Measurements from ENCODE around the gene GKN1. TPM values are rescaled to one million over a fixed set of nuclear protein-coding genes. Genes with fewer than 3 reads are reported as not detected.

Gene GKN1
- total and polyA plus RNA-seq, 4 donors: not detected

- Histone ChIP-seq H3K36me3 (ENCODE audit: control insufficient read depth in 4 of 4, insufficient read depth in 3 of 4, low read depth in 1 of 4, low read length in 3 of 4) (no peaks in the 10 kb centered on the region), H3K9me3 (ENCODE audit: control insufficient read depth in 4 of 4, low read length in 3 of 4) (no peaks in the 10 kb centered on the region), H3K4me3 (ENCODE audit: low read depth in 1 of 3, low read length in 3 of 3) (peak overlapping the region; percentile 22 to 68 (median 61)), H3K27me3 (ENCODE audit: control insufficient read depth in 4 of 4, insufficient read depth in 4 of 4, low read length in 3 of 4) (peaks cover 0 to 21% (median 1%) of the 10 kb centered on the region in 4 donors), H3K27ac (ENCODE audit: low read depth in 1 of 2, low read length in 2 of 2) (no peak overlapping the region), H3K4me1 (ENCODE audit: control insufficient read depth in 4 of 4, insufficient read depth in 4 of 4, low read length in 3 of 4) (peaks cover 2 to 15% (median 10%) of the 10 kb centered on the region in 4 donors), H3K9ac (ENCODE audit: low read depth in 1 of 2, low read length in 2 of 2) (no peak overlapping the region)
- TF ChIP-seq, protein P1, sequence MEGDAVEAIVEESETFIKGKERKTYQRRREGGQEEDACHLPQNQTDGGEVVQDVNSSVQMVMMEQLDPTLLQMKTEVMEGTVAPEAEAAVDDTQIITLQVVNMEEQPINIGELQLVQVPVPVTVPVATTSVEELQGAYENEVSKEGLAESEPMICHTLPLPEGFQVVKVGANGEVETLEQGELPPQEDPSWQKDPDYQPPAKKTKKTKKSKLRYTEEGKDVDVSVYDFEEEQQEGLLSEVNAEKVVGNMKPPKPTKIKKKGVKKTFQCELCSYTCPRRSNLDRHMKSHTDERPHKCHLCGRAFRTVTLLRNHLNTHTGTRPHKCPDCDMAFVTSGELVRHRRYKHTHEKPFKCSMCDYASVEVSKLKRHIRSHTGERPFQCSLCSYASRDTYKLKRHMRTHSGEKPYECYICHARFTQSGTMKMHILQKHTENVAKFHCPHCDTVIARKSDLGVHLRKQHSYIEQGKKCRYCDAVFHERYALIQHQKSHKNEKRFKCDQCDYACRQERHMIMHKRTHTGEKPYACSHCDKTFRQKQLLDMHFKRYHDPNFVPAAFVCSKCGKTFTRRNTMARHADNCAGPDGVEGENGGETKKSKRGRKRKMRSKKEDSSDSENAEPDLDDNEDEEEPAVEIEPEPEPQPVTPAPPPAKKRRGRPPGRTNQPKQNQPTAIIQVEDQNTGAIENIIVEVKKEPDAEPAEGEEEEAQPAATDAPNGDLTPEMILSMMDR (IDR thresholded peaks at IDR 0.05; ENCODE audit: low read depth, low read length, missing input control): peak; percentile 60
- peak; percentile 61 for TF ChIP-seq NR2F2 (IDR thresholded peaks at IDR 0.05)
- peak; percentile 59 to 72 for TF ChIP-seq RAD21 (IDR thresholded peaks at IDR 0.05)
- TF ChIP-seq SP1 (IDR thresholded peaks at IDR 0.05): no peak
- no peak for TF ChIP-seq YY1 (IDR thresholded peaks at IDR 0.05)
- WGBS: 15% methylated on average over 27 of the region's 27 CpGs
- DNase-seq (ENCODE audit: low spot score): peak; percentile 47
Observed at GRCh38 chr2:69012310-69013141, 38.1 kb downstream of the GKN1 start.

GRCh38 chr2:69013142-69013839 is 38.9 kb downstream of the GKN1 start, which contains the start of gene ANTXR1:
ANTXR1 (plus strand) TSS chr2:69013179; CDS start chr2:69013500, 321 bp downstream.
- Histone ChIP-seq H3K4me3 (ENCODE audit: low read depth in 1 of 3, low read length in 3 of 3) (peak within 1 kb of the TSS; percentile 22 to 68 (median 61)), H3K9ac (ENCODE audit: low read depth in 1 of 2, low read length in 2 of 2) (no peak within 1 kb of the TSS), H3K27me3 (ENCODE audit: control insufficient read depth in 4 of 4, insufficient read depth in 4 of 4, low read length in 3 of 4) (peaks cover 0 to 21% (median 1%) of the 10 kb centered on the region in 4 donors), H3K27ac (ENCODE audit: low read depth in 1 of 2, low read length in 2 of 2) (peak within 1 kb of the TSS; percentile 4 to 53), H3K9me3 (ENCODE audit: control insufficient read depth in 4 of 4, low read length in 3 of 4) (no peaks in the 10 kb centered on the region), H3K36me3 (ENCODE audit: control insufficient read depth in 4 of 4, insufficient read depth in 3 of 4, low read depth in 1 of 4, low read length in 3 of 4) (no peaks in the 10 kb centered on the region), H3K4me1 (ENCODE audit: control insufficient read depth in 4 of 4, insufficient read depth in 4 of 4, low read length in 3 of 4) (peaks cover 2 to 15% (median 10%) of the 10 kb centered on the region in 4 donors)
- WGBS: 1% methylated on average over 63 of the region's 63 CpGs
- no peak for TF ChIP-seq HNF4G (IDR thresholded peaks at IDR 0.05)
- no peak for TF ChIP-seq TAF1 (conservative IDR thresholded peaks at IDR 0.05)
- peak; percentile 59 to 75 for TF ChIP-seq GABPA (IDR thresholded peaks at IDR 0.05 in 1 of 2, conservative IDR thresholded peaks at IDR 0.05 in 1 of 2)
- TF ChIP-seq FOXA1 (IDR thresholded peaks at IDR 0.05): no peak
- TF ChIP-seq SP1 (IDR thresholded peaks at IDR 0.05): no peak
- TF ChIP-seq NR2F2 (IDR thresholded peaks at IDR 0.05): no peak
- no peak for DNase-seq (ENCODE audit: low spot score)

- peaks cover 0 to 21% (median 1%) of the 10 kb centered on the region in 4 donors for H3K27me3 ChIP-seq (ENCODE audit: control insufficient read depth in 4 of 4, insufficient read depth in 4 of 4, low read length in 3 of 4)
- peaks cover 2 to 15% (median 10%) of the 10 kb centered on the region in 4 donors for H3K4me1 ChIP-seq (ENCODE audit: control insufficient read depth in 4 of 4, insufficient read depth in 4 of 4, low read length in 3 of 4)
- no peak overlapping the region for H3K27ac ChIP-seq (ENCODE audit: low read depth in 1 of 2, low read length in 2 of 2)
- DNase-seq (ENCODE audit: low spot score): no peak
- H3K36me3 ChIP-seq (ENCODE audit: control insufficient read depth in 4 of 4, insufficient read depth in 3 of 4, low read depth in 1 of 4, low read length in 3 of 4): no peaks in the 10 kb centered on the region
- no peaks in the 10 kb centered on the region for H3K9me3 ChIP-seq (ENCODE audit: control insufficient read depth in 4 of 4, low read length in 3 of 4)
- WGBS: 7% methylated on average over 20 of the region's 20 CpGs
- no peak overlapping the region for H3K9ac ChIP-seq (ENCODE audit: low read depth in 1 of 2, low read length in 2 of 2)
- TF ChIP-seq SP1 (IDR thresholded peaks at IDR 0.05) (no peak), EGR1 (IDR thresholded peaks at IDR 0.05; ENCODE audit: low read depth in 2 of 2) (no peak), NR2F2 (IDR thresholded peaks at IDR 0.05) (no peak), ATF3 (IDR thresholded peaks at IDR 0.05) (no peak), MAX (IDR thresholded peaks at IDR 0.05) (no peak), HNF4G (IDR thresholded peaks at IDR 0.05) (no peak), RAD21 (IDR thresholded peaks at IDR 0.05) (no peak)
- peak overlapping the region in 2 of 3 donors; percentile 61 to 68 for H3K4me3 ChIP-seq (ENCODE audit: low read depth in 1 of 3, low read length in 3 of 3)
Observed at GRCh38 chr2:69013840-69014821, 39.7 kb downstream of the GKN1 start.
